Neural cell (in vitro differentiated cells): ENCODE results near the gene MMP28. TPM values are rescaled to one million over a fixed set of nuclear protein-coding genes. Genes with fewer than 3 reads are reported as not detected.

Experiments
- H2AFZ ChIP-seq: fragments of 200-600, 300-800 bp; sonication (generic), shearing (Covaris generic); 2 replicates; pipeline ENCODE4 v1.6.0; 2014; ENCODE audit warnings: low read depth, mild to moderate bottlenecking, antibody characterized with exemption, low read length, moderate library complexity
- H3F3A ChIP-seq: fragments of 200-600 bp; shearing (Covaris generic); 2 replicates; pipeline ENCODE4 v1.6.1; 2016; ENCODE audit warnings: mild to moderate bottlenecking, moderate library complexity, mixed read lengths, antibody characterized with exemption, low read length; ENCODE audit not compliant: insufficient read depth, poor library complexity, severe bottlenecking
- H3K27ac ChIP-seq: fragments of 200-600, 300-800 bp; sonication (generic), shearing (Covaris generic); 2 replicates; pipeline ENCODE4 v1.5.1; 2014; ENCODE audit warnings: mild to moderate bottlenecking, low read length, moderate library complexity
- H3K27me3 ChIP-seq: fragments of 300-800, 200-600 bp; sonication (generic), shearing (Covaris generic); 2 replicates; pipeline ENCODE4 v1.6.0; 2014; ENCODE audit warnings: mild to moderate bottlenecking, low read depth, low read length, moderate library complexity; ENCODE audit not compliant: insufficient read depth
- H3K36me3 ChIP-seq: fragments of 300-800, 200-600 bp; sonication (generic), shearing (Covaris generic); 2 replicates; pipeline ENCODE4 v1.5.1; 2014; ENCODE audit warnings: mild to moderate bottlenecking, antibody characterized with exemption, low read length, moderate library complexity; ENCODE audit not compliant: insufficient read depth
- H3K4me2 ChIP-seq: fragments of 300-800, 200-600 bp; sonication (generic), shearing (Covaris generic); 2 replicates; pipeline ENCODE4 v1.6.0; 2014; ENCODE audit warnings: mild to moderate bottlenecking, low read length
- H3K4me3 ChIP-seq: fragments of 300-800, 200-600 bp; sonication (generic), shearing (Covaris generic); 2 replicates; pipeline ENCODE4 v1.5.1; 2014; ENCODE audit warnings: mild to moderate bottlenecking, low read length, moderate library complexity
- H3K79me2 ChIP-seq: fragments of 200-600 bp; shearing (Covaris generic); replicated peaks from 2 replicates; pipeline ENCODE4 v1.6.0; 2014; ENCODE audit warnings: mild to moderate bottlenecking, low read length, moderate library complexity; ENCODE audit not compliant: insufficient read depth
- H3K9ac ChIP-seq: fragments of 300-800, 200-600 bp; sonication (generic), shearing (Covaris generic); 2 replicates; pipeline ENCODE4 v1.6.1; 2016; ENCODE audit warnings: mild to moderate bottlenecking, low read length, mixed read lengths
- H3K9me2 ChIP-seq: fragments of 200-600 bp; shearing (Covaris generic); 2 replicates; pipeline ENCODE4 v1.6.1; 2016; ENCODE audit warnings: mild to moderate bottlenecking, low read length, mixed read lengths; ENCODE audit not compliant: insufficient read depth
- H3K9me3 ChIP-seq: fragments of 200-600, 300-800 bp; sonication (generic), shearing (Covaris generic); 2 replicates; pipeline ENCODE4 v1.6.1; 2016; ENCODE audit warnings: mild to moderate bottlenecking, mixed run types, low read length, moderate library complexity, mixed read lengths
- H4K20me1 ChIP-seq: fragments of 200-600 bp; shearing (Covaris generic); 2 replicates; pipeline ENCODE4 v1.6.1; 2016; ENCODE audit warnings: mild to moderate bottlenecking, mixed run types; ENCODE audit not compliant: insufficient read depth
- EP300 ChIP-seq: fragments of 450-650 bp; conservative IDR thresholded peaks from 2 replicates; pipeline ENCODE4 v1.6.1; 2014; ENCODE audit warnings: antibody characterized with exemption, mild to moderate bottlenecking, moderate library complexity; ENCODE audit not compliant: poor library complexity, severe bottlenecking
- EZH2 ChIP-seq: fragments of 200-600, 300-800 bp; shearing (Covaris generic), sonication (generic); IDR thresholded peaks from 2 replicates; pipeline ENCODE4 v1.6.1; 2014; ENCODE audit warnings: antibody characterized with exemption, low read length, borderline replicate concordance, mild to moderate bottlenecking; ENCODE audit not compliant: insufficient read depth, poor library complexity, severe bottlenecking
- MXI1 ChIP-seq: fragments of 450-650 bp; conservative IDR thresholded peaks from 2 replicates; pipeline ENCODE4 v1.6.1; 2014; ENCODE audit warnings: antibody characterized with exemption, mild to moderate bottlenecking; ENCODE audit not compliant: poor library complexity, severe bottlenecking
- POLR2AphosphoS5 ChIP-seq: IDR thresholded peaks from 2 replicates; pipeline ENCODE4 v1.6.1; 2012
- RAD21 ChIP-seq: fragments of 450-650 bp; conservative IDR thresholded peaks from 2 replicates; pipeline ENCODE4 v1.6.1; 2014; ENCODE audit warnings: antibody characterized with exemption, mild to moderate bottlenecking, moderate library complexity
- REST ChIP-seq: IDR thresholded peaks from 2 replicates; pipeline ENCODE4 v1.6.1; 2012; ENCODE audit warnings: borderline replicate concordance
- SMC3 ChIP-seq: fragments of 450-650 bp; conservative IDR thresholded peaks from 2 replicates; pipeline ENCODE4 v1.6.1; 2014; ENCODE audit warnings: antibody characterized with exemption, mild to moderate bottlenecking, moderate library complexity; ENCODE audit not compliant: poor library complexity
- TAF1 ChIP-seq: IDR thresholded peaks from 2 replicates; pipeline ENCODE4 v1.6.1; 2012; ENCODE audit warnings: low read depth
- polyA plus RNA-seq: library from polyadenylated mRNA; depleted of rRNA; stranded (reverse); fragments of >200 nt; gene quantifications from 2 replicates; pipeline ENCODE4 v1.2.3, GENCODE V29; 2014
- TF ChIP-seq, protein P1 (sequence below): fragments of 450-650 bp; IDR thresholded peaks from 2 replicates; pipeline ENCODE4 v1.5.1; 2014; ENCODE audit warnings: antibody characterized with exemption, mild to moderate bottlenecking, moderate library complexity; ENCODE audit not compliant: poor library complexity, severe bottlenecking

The MMP28 gene
- polyA plus RNA-seq, 1 donor from 2014 or later: 0.31 TPM

GRCh38 chr17:35774499-35774898 lies 20.9 kb downstream of the MMP28 start:
- H3K4me2 ChIP-seq: no peak overlapping the region

GRCh38 chr17:35773679-35774425 lies 21.6 kb downstream of the MMP28 start:
- no peak overlapping the region for H3K27ac ChIP-seq
- H2AFZ ChIP-seq: no peak overlapping the region
- no peaks in the 10 kb centered on the region for H3K27me3 ChIP-seq
- H4K20me1 ChIP-seq: no peaks in the 10 kb centered on the region
- no peaks in the 10 kb centered on the region for H3K9me3 ChIP-seq
- no peak overlapping the region for H3K4me2 ChIP-seq
- no peaks in the 10 kb centered on the region for H3K79me2 ChIP-seq
- H3K4me3 ChIP-seq: no peak overlapping the region
- no peaks in the 10 kb centered on the region for H3F3A ChIP-seq
- H3K36me3 ChIP-seq: no peaks in the 10 kb centered on the region
- H3K9me2 ChIP-seq: no peaks in the 10 kb centered on the region
- TF ChIP-seq, protein P1, sequence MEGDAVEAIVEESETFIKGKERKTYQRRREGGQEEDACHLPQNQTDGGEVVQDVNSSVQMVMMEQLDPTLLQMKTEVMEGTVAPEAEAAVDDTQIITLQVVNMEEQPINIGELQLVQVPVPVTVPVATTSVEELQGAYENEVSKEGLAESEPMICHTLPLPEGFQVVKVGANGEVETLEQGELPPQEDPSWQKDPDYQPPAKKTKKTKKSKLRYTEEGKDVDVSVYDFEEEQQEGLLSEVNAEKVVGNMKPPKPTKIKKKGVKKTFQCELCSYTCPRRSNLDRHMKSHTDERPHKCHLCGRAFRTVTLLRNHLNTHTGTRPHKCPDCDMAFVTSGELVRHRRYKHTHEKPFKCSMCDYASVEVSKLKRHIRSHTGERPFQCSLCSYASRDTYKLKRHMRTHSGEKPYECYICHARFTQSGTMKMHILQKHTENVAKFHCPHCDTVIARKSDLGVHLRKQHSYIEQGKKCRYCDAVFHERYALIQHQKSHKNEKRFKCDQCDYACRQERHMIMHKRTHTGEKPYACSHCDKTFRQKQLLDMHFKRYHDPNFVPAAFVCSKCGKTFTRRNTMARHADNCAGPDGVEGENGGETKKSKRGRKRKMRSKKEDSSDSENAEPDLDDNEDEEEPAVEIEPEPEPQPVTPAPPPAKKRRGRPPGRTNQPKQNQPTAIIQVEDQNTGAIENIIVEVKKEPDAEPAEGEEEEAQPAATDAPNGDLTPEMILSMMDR: no peak
- no peak for TF ChIP-seq SMC3
- H3K9ac ChIP-seq: no peak overlapping the region

More at GRCh38 chr17:35774499-35774898, 20.9 kb downstream of the MMP28 start:
- Histone ChIP-seq H3K4me3 (no peak overlapping the region), H3K36me3 (no peaks in the 10 kb centered on the region), H3K79me2 (no peaks in the 10 kb centered on the region), H4K20me1 (no peaks in the 10 kb centered on the region), H3F3A (no peaks in the 10 kb centered on the region), H3K9me3 (no peaks in the 10 kb centered on the region), H3K9me2 (no peaks in the 10 kb centered on the region), H3K9ac (no peak overlapping the region), H3K27ac (no peak overlapping the region), H3K27me3 (no peaks in the 10 kb centered on the region), H2AFZ (no peak overlapping the region)
- TF ChIP-seq EP300 (no peak), REST (no peak), TAF1 (no peak), RAD21 (no peak), SMC3 (no peak), MXI1 (no peak), POLR2AphosphoS5 (no peak), EZH2 (no peak)
- TF ChIP-seq, protein P1: no peak
